ENCODE measurements around the gene DGKB.

- no peak for TF ChIP-seq CTCF (conservative IDR thresholded peaks at IDR 0.05)
- TF ChIP-seq EZH2 (IDR thresholded peaks at IDR 0.05; ENCODE audit: low read depth) = no peak
These were observed 68.8 kb downstream of the DGKB start for GRCh38 chr7:14833707-14834106.

All from PC-9 (cell line).